ENCODE data around the gene OR4N5. TPM values are rescaled to one million over a fixed set of nuclear protein-coding genes. Genes with fewer than 3 reads are reported as not detected.

Gene OR4N5, protein sequence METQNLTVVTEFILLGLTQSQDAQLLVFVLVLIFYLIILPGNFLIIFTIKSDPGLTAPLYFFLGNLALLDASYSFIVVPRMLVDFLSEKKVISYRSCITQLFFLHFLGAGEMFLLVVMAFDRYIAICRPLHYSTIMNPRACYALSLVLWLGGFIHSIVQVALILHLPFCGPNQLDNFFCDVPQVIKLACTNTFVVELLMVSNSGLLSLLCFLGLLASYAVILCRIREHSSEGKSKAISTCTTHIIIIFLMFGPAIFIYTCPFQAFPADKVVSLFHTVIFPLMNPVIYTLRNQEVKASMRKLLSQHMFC
- not detected in 2 replicates for polyA plus RNA-seq
- polyA minus RNA-seq, result not detected in 2 replicates

DNA sequence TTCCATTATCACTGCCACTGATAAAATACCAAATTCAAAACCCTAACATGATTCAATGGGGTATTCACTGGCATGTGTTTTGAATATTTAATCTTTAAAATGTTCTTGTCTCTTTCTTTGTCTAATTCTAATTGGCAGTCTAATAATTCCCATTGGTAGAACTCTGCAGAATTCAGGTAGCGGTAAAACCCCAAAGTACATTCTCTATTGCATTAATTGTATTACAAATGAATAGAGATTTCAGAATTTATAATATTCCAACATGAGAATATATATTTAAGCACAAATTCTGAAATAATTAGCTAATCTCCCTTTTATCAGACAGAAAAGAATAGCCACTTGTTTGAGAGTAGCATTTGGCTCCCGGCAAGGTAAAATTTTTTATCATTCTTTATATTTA lies at the start of gene OR4N5:
Gene OR4N5, plus strand, starts transcription at position 301 of the 400 bp plus-strand sequence. CDS start 4,916 bp downstream, outside the sequence.
- H3K27ac ChIP-seq (ENCODE audit: low read length), result no peak within 1 kb of the TSS
- H3K9me3 ChIP-seq (ENCODE audit: low read length), result peaks cover 9% of the 10 kb centered on the region
- TF ChIP-seq EP300 (conservative IDR thresholded peaks at IDR 0.05; ENCODE audit: poor library complexity, severe bottlenecking) (no peak), SMC3 (conservative IDR thresholded peaks at IDR 0.05; ENCODE audit: poor library complexity) (no peak), MXI1 (conservative IDR thresholded peaks at IDR 0.05; ENCODE audit: poor library complexity, severe bottlenecking) (no peak), POLR2AphosphoS5 (IDR thresholded peaks at IDR 0.05) (no peak), TAF1 (IDR thresholded peaks at IDR 0.05; ENCODE audit: low read depth) (no peak), EZH2 (IDR thresholded peaks at IDR 0.05; ENCODE audit: borderline replicate concordance, insufficient read depth, low read length, poor library complexity, severe bottlenecking) (no peak), RAD21 (conservative IDR thresholded peaks at IDR 0.05) (no peak)
- TF ChIP-seq, protein P1, sequence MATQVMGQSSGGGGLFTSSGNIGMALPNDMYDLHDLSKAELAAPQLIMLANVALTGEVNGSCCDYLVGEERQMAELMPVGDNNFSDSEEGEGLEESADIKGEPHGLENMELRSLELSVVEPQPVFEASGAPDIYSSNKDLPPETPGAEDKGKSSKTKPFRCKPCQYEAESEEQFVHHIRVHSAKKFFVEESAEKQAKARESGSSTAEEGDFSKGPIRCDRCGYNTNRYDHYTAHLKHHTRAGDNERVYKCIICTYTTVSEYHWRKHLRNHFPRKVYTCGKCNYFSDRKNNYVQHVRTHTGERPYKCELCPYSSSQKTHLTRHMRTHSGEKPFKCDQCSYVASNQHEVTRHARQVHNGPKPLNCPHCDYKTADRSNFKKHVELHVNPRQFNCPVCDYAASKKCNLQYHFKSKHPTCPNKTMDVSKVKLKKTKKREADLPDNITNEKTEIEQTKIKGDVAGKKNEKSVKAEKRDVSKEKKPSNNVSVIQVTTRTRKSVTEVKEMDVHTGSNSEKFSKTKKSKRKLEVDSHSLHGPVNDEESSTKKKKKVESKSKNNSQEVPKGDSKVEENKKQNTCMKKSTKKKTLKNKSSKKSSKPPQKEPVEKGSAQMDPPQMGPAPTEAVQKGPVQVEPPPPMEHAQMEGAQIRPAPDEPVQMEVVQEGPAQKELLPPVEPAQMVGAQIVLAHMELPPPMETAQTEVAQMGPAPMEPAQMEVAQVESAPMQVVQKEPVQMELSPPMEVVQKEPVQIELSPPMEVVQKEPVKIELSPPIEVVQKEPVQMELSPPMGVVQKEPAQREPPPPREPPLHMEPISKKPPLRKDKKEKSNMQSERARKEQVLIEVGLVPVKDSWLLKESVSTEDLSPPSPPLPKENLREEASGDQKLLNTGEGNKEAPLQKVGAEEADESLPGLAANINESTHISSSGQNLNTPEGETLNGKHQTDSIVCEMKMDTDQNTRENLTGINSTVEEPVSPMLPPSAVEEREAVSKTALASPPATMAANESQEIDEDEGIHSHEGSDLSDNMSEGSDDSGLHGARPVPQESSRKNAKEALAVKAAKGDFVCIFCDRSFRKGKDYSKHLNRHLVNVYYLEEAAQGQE (IDR thresholded peaks at IDR 0.05; ENCODE audit: borderline replicate concordance), result no peak
- TF ChIP-seq, protein P2, sequence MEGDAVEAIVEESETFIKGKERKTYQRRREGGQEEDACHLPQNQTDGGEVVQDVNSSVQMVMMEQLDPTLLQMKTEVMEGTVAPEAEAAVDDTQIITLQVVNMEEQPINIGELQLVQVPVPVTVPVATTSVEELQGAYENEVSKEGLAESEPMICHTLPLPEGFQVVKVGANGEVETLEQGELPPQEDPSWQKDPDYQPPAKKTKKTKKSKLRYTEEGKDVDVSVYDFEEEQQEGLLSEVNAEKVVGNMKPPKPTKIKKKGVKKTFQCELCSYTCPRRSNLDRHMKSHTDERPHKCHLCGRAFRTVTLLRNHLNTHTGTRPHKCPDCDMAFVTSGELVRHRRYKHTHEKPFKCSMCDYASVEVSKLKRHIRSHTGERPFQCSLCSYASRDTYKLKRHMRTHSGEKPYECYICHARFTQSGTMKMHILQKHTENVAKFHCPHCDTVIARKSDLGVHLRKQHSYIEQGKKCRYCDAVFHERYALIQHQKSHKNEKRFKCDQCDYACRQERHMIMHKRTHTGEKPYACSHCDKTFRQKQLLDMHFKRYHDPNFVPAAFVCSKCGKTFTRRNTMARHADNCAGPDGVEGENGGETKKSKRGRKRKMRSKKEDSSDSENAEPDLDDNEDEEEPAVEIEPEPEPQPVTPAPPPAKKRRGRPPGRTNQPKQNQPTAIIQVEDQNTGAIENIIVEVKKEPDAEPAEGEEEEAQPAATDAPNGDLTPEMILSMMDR (IDR thresholded peaks at IDR 0.05; ENCODE audit: poor library complexity, severe bottlenecking), result no peak
- H3K9ac ChIP-seq (ENCODE audit: low read length), result no peak within 1 kb of the TSS
- H4K20me1 ChIP-seq (ENCODE audit: insufficient read depth), result no peaks in the 10 kb centered on the region
- H2AFZ ChIP-seq (ENCODE audit: low read depth, low read length), result no peak within 1 kb of the TSS
- no peaks in the 10 kb centered on the region for H3K9me2 ChIP-seq (ENCODE audit: insufficient read depth, low read length)
- no peak within 1 kb of the TSS for H3K4me3 ChIP-seq (ENCODE audit: low read length)
- no peaks in the 10 kb centered on the region for H3F3A ChIP-seq (ENCODE audit: insufficient read depth, low read length, poor library complexity, severe bottlenecking)
- no peak within 1 kb of the TSS for H3K4me2 ChIP-seq (ENCODE audit: low read length)
- H3K36me3 ChIP-seq (ENCODE audit: insufficient read depth, low read length), result no peaks in the 10 kb centered on the region
- no peaks in the 10 kb centered on the region for H3K27me3 ChIP-seq (ENCODE audit: insufficient read depth, low read depth, low read length)
- no peaks in the 10 kb centered on the region for H3K79me2 ChIP-seq (replicated peaks; ENCODE audit: insufficient read depth, low read length)

DNA sequence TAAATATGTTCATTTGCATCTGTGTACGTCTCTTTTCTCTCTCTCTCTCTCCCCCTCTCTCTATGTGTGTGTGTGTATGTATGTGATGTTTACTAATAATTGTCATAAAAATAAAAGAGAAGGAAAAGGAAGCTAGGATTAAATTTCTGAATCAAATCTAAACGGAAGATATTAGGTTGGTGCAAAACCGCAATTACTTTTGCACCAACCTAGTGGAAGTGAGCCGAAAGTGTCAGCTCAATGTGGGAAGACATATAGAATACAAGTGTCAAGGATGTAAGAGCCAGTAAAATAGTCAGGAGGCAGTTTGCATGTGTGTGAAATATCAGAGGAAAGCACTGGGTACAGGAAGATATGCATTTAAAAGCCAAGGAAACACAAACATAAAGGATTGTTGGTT lies 46.6 kb upstream of the OR4N5 start:
- Histone ChIP-seq H3K4me3 (ENCODE audit: low read length) (no peak overlapping the region), H3K9ac (ENCODE audit: low read length) (no peak overlapping the region), H3K9me2 (ENCODE audit: insufficient read depth, low read length) (no peaks in the 10 kb centered on the region), H3K27me3 (ENCODE audit: insufficient read depth, low read depth, low read length) (no peaks in the 10 kb centered on the region), H2AFZ (ENCODE audit: low read depth, low read length) (no peak overlapping the region), H3K4me2 (ENCODE audit: low read length) (no peak overlapping the region), H3F3A (ENCODE audit: insufficient read depth, low read length, poor library complexity, severe bottlenecking) (no peaks in the 10 kb centered on the region), H4K20me1 (ENCODE audit: insufficient read depth) (no peaks in the 10 kb centered on the region), H3K36me3 (ENCODE audit: insufficient read depth, low read length) (no peaks in the 10 kb centered on the region), H3K9me3 (ENCODE audit: low read length) (no peaks in the 10 kb centered on the region), H3K79me2 (replicated peaks; ENCODE audit: insufficient read depth, low read length) (no peaks in the 10 kb centered on the region), H3K27ac (ENCODE audit: low read length) (no peak overlapping the region)
- TF ChIP-seq POLR2AphosphoS5 (IDR thresholded peaks at IDR 0.05) (no peak), SMC3 (conservative IDR thresholded peaks at IDR 0.05; ENCODE audit: poor library complexity) (no peak), EP300 (conservative IDR thresholded peaks at IDR 0.05; ENCODE audit: poor library complexity, severe bottlenecking) (no peak), MXI1 (conservative IDR thresholded peaks at IDR 0.05; ENCODE audit: poor library complexity, severe bottlenecking) (no peak), TAF1 (IDR thresholded peaks at IDR 0.05; ENCODE audit: low read depth) (no peak), RAD21 (conservative IDR thresholded peaks at IDR 0.05) (no peak), EZH2 (IDR thresholded peaks at IDR 0.05; ENCODE audit: borderline replicate concordance, insufficient read depth, low read length, poor library complexity, severe bottlenecking) (no peak)
- TF ChIP-seq, protein P1 (IDR thresholded peaks at IDR 0.05; ENCODE audit: borderline replicate concordance), result no peak
- TF ChIP-seq, protein P2 (IDR thresholded peaks at IDR 0.05; ENCODE audit: poor library complexity, severe bottlenecking), result no peak
